Measurements from ENCODE around the gene GOLGA7B.

Gene GOLGA7B

DNA sequence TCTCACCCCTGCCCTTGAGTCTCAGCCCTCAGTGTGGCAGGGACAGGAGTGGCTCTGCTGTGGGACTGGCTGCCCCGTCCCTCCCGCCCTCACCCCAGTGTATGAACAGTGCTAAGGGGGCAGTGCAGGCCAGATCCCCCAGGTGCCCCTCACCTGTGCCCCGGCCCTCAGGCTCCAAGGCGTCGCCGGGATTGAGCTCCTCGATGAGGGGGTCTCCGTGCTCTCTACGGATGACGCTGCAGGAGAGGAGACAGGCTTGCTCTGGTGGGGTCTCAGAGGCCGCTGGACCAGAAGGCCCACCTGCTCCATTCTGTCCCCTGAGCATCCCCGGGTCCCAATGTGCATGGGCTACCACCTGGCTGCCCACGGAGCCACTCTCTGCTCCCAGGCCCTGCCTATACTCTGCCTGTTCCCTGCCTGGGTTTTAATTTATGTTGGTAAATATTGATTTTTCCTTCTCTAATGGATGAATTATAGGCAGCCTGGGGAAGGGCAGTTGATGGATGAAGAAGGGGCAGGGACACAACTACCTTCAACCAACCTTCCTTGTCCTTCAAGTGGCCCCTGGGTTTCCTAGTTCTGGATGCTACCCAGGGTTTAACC lies 47.2 kb downstream of the GOLGA7B start:
- FAIRE-seq = no peak

- FAIRE-seq = no peak
Measured at GRCh38 chr10:97898429-97898828, 48.8 kb downstream of the GOLGA7B start.

DNA sequence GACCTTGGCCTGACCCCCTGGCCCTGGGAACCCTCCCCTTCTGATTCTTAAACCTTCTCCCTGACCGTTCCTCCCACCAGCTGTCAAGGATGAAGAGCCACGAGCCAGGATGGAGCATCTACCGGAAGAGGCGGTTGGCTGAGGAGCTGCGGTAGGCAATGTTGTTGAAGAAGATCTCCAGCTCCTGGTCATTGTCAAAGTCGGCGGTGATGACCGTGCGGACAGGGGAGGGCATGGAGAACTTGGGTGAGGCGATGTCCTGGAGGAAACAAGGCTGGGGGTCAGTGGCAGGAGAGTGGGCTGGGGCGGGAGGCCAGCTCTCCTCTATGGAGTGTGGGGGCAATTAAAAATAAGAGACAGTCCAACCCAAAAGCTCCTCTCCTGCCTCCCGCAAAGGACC lies 51.7 kb downstream of the GOLGA7B start:
- no peak for FAIRE-seq

- no peak for FAIRE-seq
Measured at GRCh38 chr10:97903128-97904017, 53.7 kb downstream of the GOLGA7B start.

- FAIRE-seq = no peak
Measured at GRCh38 chr10:97904018-97904381, 54.4 kb downstream of the GOLGA7B start.

DNA sequence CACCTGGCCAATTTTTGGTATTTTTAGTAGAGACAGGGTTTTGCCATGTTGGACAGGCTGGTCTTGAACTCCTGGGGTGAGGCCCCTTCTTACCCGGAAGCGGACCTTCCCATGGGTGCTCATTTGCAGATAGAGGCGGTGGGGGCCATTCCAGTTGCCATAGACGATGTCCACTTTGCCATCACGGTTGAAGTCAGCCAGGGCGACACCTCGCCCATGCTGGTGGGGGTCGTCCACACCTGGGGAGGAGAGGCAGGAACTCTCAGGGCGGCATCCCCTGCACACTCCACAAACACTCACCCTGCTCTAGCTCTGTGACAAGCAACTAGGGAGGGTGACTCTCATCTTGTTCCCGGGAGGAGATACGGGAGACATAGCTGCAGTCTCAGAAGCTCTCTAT lies 54.9 kb downstream of the GOLGA7B start:
- no peak for FAIRE-seq

GRCh38 chr10:97905276-97905675 lies 55.6 kb downstream of the GOLGA7B start:
- no peak for FAIRE-seq

DNA sequence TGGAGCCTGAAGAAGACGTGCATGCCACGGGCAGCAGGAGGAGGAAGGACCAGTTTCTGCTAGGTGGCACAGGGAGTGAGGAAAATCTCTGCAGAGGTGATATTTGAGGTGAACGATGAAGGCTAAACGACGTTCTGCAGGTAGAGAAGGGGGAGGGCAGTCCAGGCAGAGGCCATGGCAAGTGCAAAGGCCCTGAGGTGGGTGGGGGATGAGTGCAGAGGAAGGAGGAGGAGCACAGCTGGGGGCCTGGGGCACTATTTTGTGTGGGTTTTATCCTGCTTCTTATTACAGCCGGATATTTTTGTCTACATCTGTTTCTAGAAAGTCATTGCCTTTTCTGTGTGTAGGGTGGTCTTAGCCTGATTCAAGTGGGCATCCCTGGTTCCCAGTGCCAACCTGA lies 57.6 kb downstream of the GOLGA7B start:
- no peak for FAIRE-seq

DNA sequence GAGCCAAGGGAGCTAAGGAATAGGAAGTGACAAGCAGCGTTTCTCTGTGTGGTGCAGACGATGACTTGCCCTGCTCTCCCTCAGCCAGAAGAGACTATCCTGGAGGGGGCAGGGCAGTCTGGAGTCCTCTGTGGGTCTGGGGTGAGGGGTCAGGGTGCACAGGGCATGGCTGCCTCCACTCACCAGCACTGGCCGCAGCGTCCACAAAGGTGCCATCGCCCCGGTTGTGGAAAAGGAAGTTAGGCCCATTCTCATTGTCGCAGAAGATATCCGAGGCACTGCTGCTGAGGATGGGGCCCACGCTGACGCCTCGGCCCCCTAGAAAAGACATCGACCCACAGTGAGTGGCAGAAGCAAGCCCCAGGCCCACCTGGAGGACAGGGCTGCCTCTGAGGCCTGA lies 58.2 kb downstream of the GOLGA7B start:
- no peak for FAIRE-seq

GRCh38 chr10:97910661-97911060 lies 61.0 kb downstream of the GOLGA7B start:
- no peak for FAIRE-seq

- no peak for FAIRE-seq
Measured at GRCh38 chr10:97911217-97911616, 61.6 kb downstream of the GOLGA7B start.

- no peak for FAIRE-seq
Measured at GRCh38 chr10:97913193-97913592, 63.5 kb downstream of the GOLGA7B start.

GRCh38 chr10:97913614-97914013 lies 64.0 kb downstream of the GOLGA7B start:
- no peak for FAIRE-seq

DNA sequence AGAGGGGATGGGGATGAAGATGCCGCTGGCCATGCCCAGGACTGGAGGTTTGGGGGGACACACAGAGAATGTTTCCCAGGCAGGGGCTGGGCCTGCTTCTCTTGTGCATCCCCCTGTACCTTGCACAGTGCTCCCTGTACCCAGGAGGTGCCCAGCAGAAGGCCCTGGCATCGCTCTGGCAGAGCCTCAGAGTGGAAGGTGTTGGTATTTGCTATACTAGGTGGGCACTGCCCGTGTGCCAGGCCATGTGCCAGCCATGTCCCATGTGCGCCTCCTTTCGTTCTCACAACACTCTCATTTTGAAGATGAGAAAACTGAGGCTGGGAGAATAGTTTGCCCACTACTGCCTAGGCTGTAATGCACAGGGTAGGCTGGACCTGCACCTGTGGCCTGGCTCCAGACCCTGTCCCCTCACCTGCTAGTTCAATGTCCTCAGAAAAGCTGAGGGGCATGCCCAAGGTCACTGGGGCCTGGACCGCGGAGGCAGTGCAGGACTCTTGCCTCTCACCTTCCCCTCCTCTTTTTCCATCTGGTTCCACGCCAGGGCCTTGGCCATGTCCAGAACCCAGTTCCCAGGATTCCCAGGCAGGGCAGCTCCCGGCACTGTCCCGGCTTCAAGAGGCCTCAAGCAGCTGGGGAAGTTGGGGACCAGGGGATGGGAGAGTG lies 64.7 kb downstream of the GOLGA7B start:
- FAIRE-seq = no peak

GRCh38 chr10:97914837-97915211 lies 65.2 kb downstream of the GOLGA7B start:
- no peak for FAIRE-seq

- no peak for FAIRE-seq
Measured at GRCh38 chr10:97915346-97916131, 65.9 kb downstream of the GOLGA7B start.

GRCh38 chr10:97916586-97916985 lies 66.9 kb downstream of the GOLGA7B start:
- no peak for FAIRE-seq

DNA sequence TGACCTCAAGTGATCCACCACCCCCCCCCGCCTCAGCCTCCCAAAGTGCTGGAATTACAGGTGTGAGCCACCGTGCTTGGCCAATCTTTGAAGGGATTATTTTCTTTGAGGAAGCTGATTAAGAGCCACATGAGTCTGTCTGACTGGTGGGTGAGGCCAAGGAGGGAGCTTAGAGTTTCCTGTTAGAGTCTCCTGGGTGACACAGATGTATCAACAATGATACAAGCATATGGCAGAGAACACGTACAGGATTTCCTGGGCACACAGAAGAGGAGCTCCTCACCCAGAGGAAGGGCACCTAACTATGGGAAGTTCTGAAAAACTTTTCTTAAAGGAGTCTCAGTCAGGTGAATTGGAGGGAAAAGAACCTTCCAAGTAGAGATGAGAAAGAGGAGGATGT lies 69.4 kb downstream of the GOLGA7B start:
- FAIRE-seq = no peak

GRCh38 chr10:97920865-97921264 lies 71.2 kb downstream of the GOLGA7B start:
- FAIRE-seq = no peak

All from G401.6 (cell line).